ENCODE data around the gene PANK3.

- TF ChIP-seq POLR2A (IDR thresholded peaks at IDR 0.05; ENCODE audit: low read depth, low read length) (no peak), TAF1 (IDR thresholded peaks at IDR 0.05; ENCODE audit: borderline replicate concordance, low read depth, low read length) (no peak), POLR2AphosphoS5 (IDR thresholded peaks at IDR 0.05; ENCODE audit: low read depth, low read length) (no peak)
These were observed 25.6 kb downstream of the PANK3 start for GRCh38 chr5:168553377-168554130.

Measured in GM12892 (cell line).